WTC11 (cell line): ENCODE results near the gene BSN. TPM values are rescaled to one million over a fixed set of nuclear protein-coding genes. Genes with fewer than 3 reads are reported as not detected.
A peak's percentile ranks its signal among the peaks of the same experiment; 100 is the strongest.

Source experiments
- ATAC-seq: fragments of 200-7000 bp; cut with Tn5 transposase; 2 replicates; pipeline ENCODE4 v1.10.0; 2021; ENCODE audit warnings: mild to moderate bottlenecking, moderate library complexity
- CTCF ChIA-PET: fragments of 300-600 bp; sonication (Branson Sonifier 250); formaldehyde crosslinking; loops from one replicate; lab custom pipeline; 2021; ENCODE audit warnings: antibody characterized with exemption; lab: Charles Lee
- POLR2A ChIA-PET: fragments of 350-600 bp; sonication (Branson Sonifier 250); formaldehyde crosslinking; loops from one replicate; lab custom pipeline; 2021; ENCODE audit warnings: antibody characterized with exemption; lab: Charles Lee
- DNase-seq: peaks from one replicate; pipeline ENCODE4 v3.0.0; 2021; ENCODE audit warnings: low spot score
- H3K27ac Mint-ChIP-seq: 2 replicates; pipeline ENCODE4 v1.8.0; 2021; ENCODE audit warnings: mixed read lengths
- H3K27me3 Mint-ChIP-seq: 2 replicates; pipeline ENCODE4 v1.8.0; 2021; ENCODE audit warnings: low read depth, mild to moderate bottlenecking, moderate library complexity, mixed read lengths
- H3K36me3 Mint-ChIP-seq: 2 replicates; pipeline ENCODE4 v1.8.0; 2021; ENCODE audit warnings: mixed read lengths
- H3K4me1 Mint-ChIP-seq: 2 replicates; pipeline ENCODE4 v1.8.0; 2022; ENCODE audit warnings: mixed read lengths
- H3K4me3 Mint-ChIP-seq: 2 replicates; pipeline ENCODE4 v1.8.0; 2021; ENCODE audit warnings: mild to moderate bottlenecking, moderate library complexity, mixed read lengths
- H3K9me3 Mint-ChIP-seq: 2 replicates; pipeline ENCODE4 v1.8.0; 2021; ENCODE audit warnings: mixed read lengths
- ATF1 ChIP-seq: sonication (generic); formaldehyde crosslinking; IDR thresholded peaks from 2 replicates; pipeline ENCODE4 v1.8.1; 2023; ENCODE audit warnings: mild to moderate bottlenecking, moderate library complexity, missing genetic modification reagents
- ATF2 ChIP-seq: sonication (generic); formaldehyde crosslinking; IDR thresholded peaks from 2 replicates; pipeline ENCODE4 v1.8.1; 2022; ENCODE audit warnings: low read depth, missing genetic modification reagents, borderline replicate concordance
- ERG ChIP-seq: fragments of 250-450 bp; sonication (Bioruptor Pico); IDR thresholded peaks from 2 replicates; pipeline ENCODE4 v1.8.0; 2021; ENCODE audit warnings: mild to moderate bottlenecking
- ETV6 ChIP-seq: sonication (generic); formaldehyde crosslinking; IDR thresholded peaks from 2 replicates; pipeline ENCODE4 v1.8.1; 2022; ENCODE audit warnings: mild to moderate bottlenecking, missing genetic modification reagents
- GTF2I ChIP-seq: fragments of 250-450 bp; sonication (Bioruptor Pico); conservative IDR thresholded peaks from 2 replicates; pipeline ENCODE4 v1.4.0; 2021; ENCODE audit warnings: mild to moderate bottlenecking
- JAZF1 ChIP-seq: fragments of 250-450 bp; sonication (Bioruptor Pico); IDR thresholded peaks from 2 replicates; pipeline ENCODE4 v1.9.0; 2021; ENCODE audit warnings: moderate library complexity, mild to moderate bottlenecking, inconsistent platforms
- MLX ChIP-seq: sonication (generic); formaldehyde crosslinking; IDR thresholded peaks from 2 replicates; pipeline ENCODE4 v1.8.1; 2023; ENCODE audit warnings: mild to moderate bottlenecking, missing genetic modification reagents, moderate library complexity
- MXD4 ChIP-seq: fragments of 250-450 bp; sonication (Bioruptor Pico); IDR thresholded peaks from 2 replicates; pipeline ENCODE4 v1.8.0; 2021; ENCODE audit warnings: mild to moderate bottlenecking, moderate library complexity, borderline replicate concordance
- MYBL2 ChIP-seq: sonication (generic); formaldehyde crosslinking; IDR thresholded peaks from 2 replicates; pipeline ENCODE4 v1.8.1; 2023; ENCODE audit warnings: mild to moderate bottlenecking, moderate library complexity, missing genetic modification reagents
- NFE2L1 ChIP-seq: sonication (generic); formaldehyde crosslinking; IDR thresholded peaks from 2 replicates; pipeline ENCODE4 v1.8.1; 2023; ENCODE audit warnings: missing genetic modification reagents
- NFYB ChIP-seq: sonication (generic); formaldehyde crosslinking; conservative IDR thresholded peaks from 2 replicates; pipeline ENCODE4 v1.8.0; 2022; ENCODE audit warnings: low read depth, missing genetic modification reagents
- PREB ChIP-seq: sonication (generic); formaldehyde crosslinking; IDR thresholded peaks from 2 replicates; pipeline ENCODE4 v1.8.1; 2022; ENCODE audit warnings: mild to moderate bottlenecking, missing genetic modification reagents, moderate library complexity, borderline replicate concordance
- PRRX2 ChIP-seq: fragments of 250-450 bp; sonication (Bioruptor Pico); IDR thresholded peaks from 2 replicates; pipeline ENCODE4 v1.8.0; 2021; ENCODE audit warnings: mild to moderate bottlenecking
- RORB ChIP-seq: fragments of 250-450 bp; sonication (Bioruptor Pico); IDR thresholded peaks from 2 replicates; pipeline ENCODE4 v1.9.0; 2021; ENCODE audit warnings: mild to moderate bottlenecking
- STAT6 ChIP-seq: sonication (generic); formaldehyde crosslinking; conservative IDR thresholded peaks from 2 replicates; pipeline ENCODE4 v1.8.1; 2023; ENCODE audit warnings: mild to moderate bottlenecking, low read depth, missing genetic modification reagents, moderate library complexity
- TCF7 ChIP-seq: sonication (generic); formaldehyde crosslinking; IDR thresholded peaks from 2 replicates; pipeline ENCODE4 v1.8.0; 2022; ENCODE audit warnings: mild to moderate bottlenecking, low read depth, missing genetic modification reagents, moderate library complexity
- TEAD1 ChIP-seq: sonication (generic); formaldehyde crosslinking; IDR thresholded peaks from 2 replicates; pipeline ENCODE4 v1.8.0; 2022; ENCODE audit warnings: mild to moderate bottlenecking, missing genetic modification reagents
- TEAD4 ChIP-seq: sonication (generic); formaldehyde crosslinking; IDR thresholded peaks from 2 replicates; pipeline ENCODE4 v1.8.0; 2022; ENCODE audit warnings: mild to moderate bottlenecking, missing genetic modification reagents
- TP53 ChIP-seq: sonication (generic); formaldehyde crosslinking; IDR thresholded peaks from 2 replicates; pipeline ENCODE4 v1.8.1; 2023; ENCODE audit warnings: mild to moderate bottlenecking, missing genetic modification reagents
- ZBTB43 ChIP-seq: sonication (generic); formaldehyde crosslinking; IDR thresholded peaks from 2 replicates; pipeline ENCODE4 v1.8.1; 2023; ENCODE audit warnings: mild to moderate bottlenecking, missing genetic modification reagents
- ZNF138 ChIP-seq: sonication (generic); formaldehyde crosslinking; conservative IDR thresholded peaks from 2 replicates; pipeline ENCODE4 v1.8.1; 2022; ENCODE audit warnings: mild to moderate bottlenecking, moderate library complexity, missing genetic modification reagents
- ZNF219 ChIP-seq: sonication (generic); formaldehyde crosslinking; IDR thresholded peaks from 2 replicates; pipeline ENCODE4 v1.8.0; 2023; ENCODE audit warnings: missing genetic modification reagents, mild to moderate bottlenecking, borderline replicate concordance
- ZNF263 ChIP-seq: sonication (generic); formaldehyde crosslinking; IDR thresholded peaks from 2 replicates; pipeline ENCODE4 v1.8.1; 2022; ENCODE audit warnings: low read depth, mild to moderate bottlenecking, moderate library complexity, missing genetic modification reagents
- ZNF423 ChIP-seq: fragments of 250-450 bp; sonication (Bioruptor Pico); IDR thresholded peaks from 2 replicates; pipeline ENCODE4 v2.1.2; 2022; ENCODE audit warnings: mild to moderate bottlenecking, moderate library complexity
- total RNA-seq: library from RNA; stranded (reverse); gene quantifications from 3 replicates; pipeline ENCODE4 v1.2.3, GENCODE V29; 2021

Gene BSN
- total RNA-seq, 1 experiment from 2014 or later: 2.8 TPM

GRCh38 chr3:49716691-49717210 lies 162.5 kb downstream of the BSN start:
- Mint-ChIP-seq H3K36me3 (peaks cover 8% of the 10 kb centered on the region), H3K4me3 (no peak overlapping the region), H3K9me3 (no peaks in the 10 kb centered on the region), H3K4me1 (peaks cover 6% of the 10 kb centered on the region), H3K27ac (no peak overlapping the region), H3K27me3 (no peaks in the 10 kb centered on the region)
- CTCF ChIA-PET: interaction anchor here (3.4 to 4.4 kb wide), 2 partner anchors 15 to 177 kb away, joined by 23 to 45 read pairs; no protein-coding TSS in a partner anchor
- DNase-seq: no peak
- TF ChIP-seq MLX (CRISPR knock-in tag): no peak
- no peak for TF ChIP-seq TEAD4 (CRISPR knock-in tag)
- no peak for TF ChIP-seq JAZF1 (CRISPR knock-in tag)
- no peak for TF ChIP-seq ZNF263 (CRISPR knock-in tag)
- no peak for TF ChIP-seq ZNF423 (CRISPR knock-in tag)
- no peak for TF ChIP-seq ZNF219 (CRISPR knock-in tag)
- no peak for TF ChIP-seq STAT6 (CRISPR knock-in tag)
- TF ChIP-seq ETV6 (CRISPR knock-in tag): no peak
- TF ChIP-seq PRRX2 (CRISPR knock-in tag): no peak
- POLR2A ChIA-PET: no interaction called here
- no peak for ATAC-seq

- ATAC-seq (no peak), DNase-seq (peak; percentile 10)
- peaks cover 10% of the 10 kb centered on the region for H3K36me3 Mint-ChIP-seq
- no peaks in the 10 kb centered on the region for H3K27me3 Mint-ChIP-seq
- no peak overlapping the region for H3K27ac Mint-ChIP-seq
- no peak overlapping the region for H3K4me3 Mint-ChIP-seq
- ChIA-PET POLR2A (no interaction called here), CTCF (interaction anchor here (0.8 to 4.4 kb wide), 8 partner anchors 14 to 377 kb away, joined by 3 to 45 read pairs (median 10); partner anchors contain the start of genes INKA1 and USP4)
- no peaks in the 10 kb centered on the region for H3K9me3 Mint-ChIP-seq
- H3K4me1 Mint-ChIP-seq: peaks cover 6% of the 10 kb centered on the region
- TF ChIP-seq TP53: no peak
- TF ChIP-seq ZNF219 (CRISPR knock-in tag): no peak
- TF ChIP-seq TEAD1 (CRISPR knock-in tag): no peak
- no peak for TF ChIP-seq ERG (CRISPR knock-in tag)
- no peak for TF ChIP-seq TCF7 (CRISPR knock-in tag)
- no peak for TF ChIP-seq ATF1 (CRISPR knock-in tag)
- TF ChIP-seq MYBL2 (CRISPR knock-in tag): no peak
- TF ChIP-seq GTF2I (CRISPR knock-in tag): no peak
- TF ChIP-seq NFE2L1: no peak
- no peak for TF ChIP-seq RORB (CRISPR knock-in tag)
- no peak for TF ChIP-seq PREB (CRISPR knock-in tag)
- no peak for TF ChIP-seq ZBTB43 (CRISPR knock-in tag)
- no peak for TF ChIP-seq MXD4
- TF ChIP-seq ZNF138 (CRISPR knock-in tag): no peak
- no peak for TF ChIP-seq NFYB
- TF ChIP-seq ATF2 (CRISPR knock-in tag): no peak
Measured at GRCh38 chr3:49717211-49717958, 163.1 kb downstream of the BSN start.
